ENCODE data around the gene PSMF1.
"Not testable (repeated sequence)": the region's sequence is repeated elsewhere in the genome, so short reads cannot be mapped to it uniquely, and the experiment has no call there.

The PSMF1 gene

GRCh38 chr20:1197801-1198200, 79.4 kb downstream of the PSMF1 start:
- DNase-seq = no peak

- DNase-seq = no peak
Measured at GRCh38 chr20:1198751-1199150, 80.3 kb downstream of the PSMF1 start.

- no peak for DNase-seq
Measured at GRCh38 chr20:1199212-1199873, 80.9 kb downstream of the PSMF1 start.

GRCh38 chr20:1199964-1200363, 81.6 kb downstream of the PSMF1 start:
- no peak for DNase-seq

- no peak for DNase-seq
Measured at GRCh38 chr20:1202762-1203504, 84.5 kb downstream of the PSMF1 start, which contains the start of gene C20orf202. Gene C20orf202 (plus strand): TSS chr20:1203454. CDS start chr20:1203586, 132 bp downstream.

GRCh38 chr20:1203630-1204029, 85.2 kb downstream of the PSMF1 start:
- no peak for DNase-seq

GRCh38 chr20:1204113-1204512, 85.7 kb downstream of the PSMF1 start:
- peak; percentile 68 for DNase-seq

- DNase-seq = no peak
Measured at GRCh38 chr20:1204576-1204975, 86.2 kb downstream of the PSMF1 start.

GRCh38 chr20:1205802-1206201, 87.4 kb downstream of the PSMF1 start:
- no peak for DNase-seq

GRCh38 chr20:1206366-1207148, 88.2 kb downstream of the PSMF1 start:
- DNase-seq = no peak

GRCh38 chr20:1207293-1207878, 89.0 kb downstream of the PSMF1 start:
- DNase-seq = no peak

- DNase-seq = no peak
Measured at GRCh38 chr20:1209447-1210387, 91.3 kb downstream of the PSMF1 start.

GRCh38 chr20:1210501-1210900, 92.1 kb downstream of the PSMF1 start:
- no peak for DNase-seq

- no peak for DNase-seq
Measured at GRCh38 chr20:1212023-1212422, 93.6 kb downstream of the PSMF1 start.

- DNase-seq = peak; percentile 72
Measured at GRCh38 chr20:1212607-1213396, 94.4 kb downstream of the PSMF1 start.

GRCh38 chr20:1214838-1215261, 96.4 kb downstream of the PSMF1 start:
- no peak for DNase-seq

GRCh38 chr20:1215386-1216170, 97.2 kb downstream of the PSMF1 start:
- peak; percentile 12 for DNase-seq

GRCh38 chr20:1216527-1217427, 98.4 kb downstream of the PSMF1 start:
- not testable (repeated sequence) for DNase-seq

All from GDM1 (cell line).